Sigmoid colon (tissue), 7 donors: ENCODE measurements around the gene UGT1A6. TPM values are rescaled to one million over a fixed set of nuclear protein-coding genes. Genes with fewer than 3 reads are reported as not detected.

Experiments
- DNase-seq: peaks from one replicate; pipeline ENCODE4 v3.0.0-alpha.2; 2019
- H3K27ac ChIP-seq, 4 donors: fragments of 200-600 bp; sonication (generic); one replicate each; pipeline ENCODE4 v1.5.1; 2016 to 2019; ENCODE audit warnings: mild to moderate bottlenecking in 1 of 4
- H3K27me3 ChIP-seq, 3 donors: fragments of 200-600 bp; sonication (generic); one replicate each; pipeline ENCODE4 v1.5.1; 2019; ENCODE audit warnings: mild to moderate bottlenecking in 1 of 3
- H3K36me3 ChIP-seq, 4 donors: fragments of 200-600 bp; sonication (generic); one replicate each; pipeline ENCODE4 v1.5.1; 2016 to 2019
- H3K4me1 ChIP-seq, 4 donors: fragments of 200-600 bp; sonication (generic); one replicate each; pipeline ENCODE4 v1.5.1; 2017 to 2019
- H3K4me3 ChIP-seq, 4 donors: fragments of 200-600 bp; sonication (generic); one replicate each; pipeline ENCODE4 v1.5.1; 2017 to 2019; ENCODE audit warnings: mild to moderate bottlenecking in 2 of 4, moderate library complexity in 1 of 4
- H3K9me3 ChIP-seq, 4 donors: fragments of 200-600 bp in 3 of 4; sonication (generic) in 3 of 4; one replicate each; pipeline versions ENCODE4 v1.5.1 to v1.6.1; 2013 to 2019
- EP300 ChIP-seq, 4 donors: sonication (generic); formaldehyde crosslinking; IDR thresholded peaks; one replicate each; pipeline ENCODE4 v1.6.1; 2017; ENCODE audit warnings: antibody characterized with exemption in 4 of 4
- POLR2A ChIP-seq, 2 donors: fragments of 450-650 bp; IDR thresholded peaks; one replicate each; pipeline ENCODE4 v1.6.1; 2016; ENCODE audit warnings: antibody characterized with exemption in 2 of 2, mild to moderate bottlenecking in 2 of 2, moderate library complexity in 2 of 2
- POLR2AphosphoS5 ChIP-seq, 4 donors: sonication (generic); formaldehyde crosslinking; IDR thresholded peaks; one replicate each; pipeline ENCODE4 v1.6.1; 2017; ENCODE audit warnings: antibody characterized with exemption in 4 of 4
- WGBS, 2 donors: extraction: QIAGEN DNeasy Blood & Tissue Kit; methylation state at CpG; one replicate each; pipeline ENCODE4 v1.1.7; 2013; 5-methylcytosine and 5-hydroxymethylcytosine counted together
- intact Hi-C: fragments of 100-400 bp; cut with DNase I; formaldehyde crosslinking; loops from one replicate; pipeline ENCODE4 v1.15.1; 2023
- polyA plus RNA-seq, 3 donors: library from polyadenylated mRNA; stranded (reverse); fragments of 200-250 nt; gene quantifications; one replicate each; pipeline ENCODE4 v1.2.3, GENCODE V29; 2013
- total RNA-seq, 4 donors: library from RNA; depleted of rRNA; stranded (reverse); fragments of >200 nt; gene quantifications; one replicate each; pipeline ENCODE4 v1.1.0, GENCODE V29; 2016
- TF ChIP-seq, protein P1 (sequence below), 4 experiments: fragments of 450-650 bp in 3 of 4; fragments of 200-600 bp in 1 of 4; IDR thresholded peaks; one replicate each; pipeline ENCODE4 v1.5.1; 2016 to 2019; ENCODE audit warnings: antibody characterized with exemption in 4 of 4, mild to moderate bottlenecking in 3 of 4, moderate library complexity in 2 of 4
- donor health status: healthy with polysubstance abuse.
- donor health status: Bipolar disorder and iron deficiency.
- donor health status: healthy.

The UGT1A6 gene
- total and polyA plus RNA-seq, 7 donors, result 3.0 TPM; not detected in 6

DNA sequence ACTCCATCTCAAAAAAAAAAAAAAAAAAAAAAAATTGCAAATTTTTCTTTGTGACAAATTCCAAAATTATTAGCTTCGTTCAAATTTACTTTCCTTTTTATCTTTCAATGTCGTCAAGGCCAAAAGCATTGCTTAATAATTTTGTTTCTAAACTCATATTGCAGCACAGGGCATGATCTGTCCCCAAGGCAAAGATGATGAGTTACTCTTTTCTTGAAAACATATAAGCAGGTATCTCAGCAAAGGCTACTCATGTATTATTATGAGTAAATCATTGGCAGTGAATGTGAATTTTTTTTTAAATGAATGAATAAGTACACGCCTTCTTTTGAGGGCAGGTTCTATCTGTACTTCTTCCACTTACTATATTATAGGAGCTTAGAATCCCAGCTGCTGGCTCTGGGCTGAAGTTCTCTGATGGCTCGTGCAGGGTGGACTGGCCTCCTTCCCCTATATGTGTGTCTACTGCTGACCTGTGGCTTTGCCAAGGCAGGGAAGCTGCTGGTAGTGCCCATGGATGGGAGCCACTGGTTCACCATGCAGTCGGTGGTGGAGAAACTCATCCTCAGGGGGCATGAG is 11.1 kb upstream of the UGT1A6 start, which contains the start of gene UGT1A7:
UGT1A7 (plus strand) TSS at position 381 of the 579 bp plus-strand sequence; CDS start at position 418, 37 bp downstream.
- intact Hi-C loops, result no loop called here
- 83 to 90% methylated on average over 5 of the region's 5 CpGs for WGBS, 2 donors

DNA sequence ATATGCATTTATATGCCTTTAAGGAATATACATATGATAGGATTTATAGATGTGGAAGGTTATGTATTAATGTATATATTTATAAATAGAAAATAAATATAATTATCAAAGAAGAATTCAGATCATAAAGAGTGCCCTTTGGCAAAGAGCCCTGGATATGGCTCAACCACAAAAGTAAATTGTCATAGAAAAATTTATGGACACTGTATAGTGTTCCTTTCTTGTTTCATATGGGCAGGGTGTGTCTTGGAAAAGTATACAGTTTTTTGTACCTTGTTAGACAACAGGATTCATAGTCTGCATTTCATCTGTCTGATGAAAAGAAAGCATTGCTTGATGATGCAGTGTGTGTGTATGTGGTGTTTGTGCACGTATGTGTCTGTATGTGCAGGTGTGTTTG is 8.1 kb upstream of the UGT1A6 start:
- no peak overlapping the region for H3K4me3 ChIP-seq
- TF ChIP-seq POLR2A (IDR thresholded peaks at IDR 0.05) (no peak), EP300 (IDR thresholded peaks at IDR 0.05) (no peak), POLR2AphosphoS5 (IDR thresholded peaks at IDR 0.05) (no peak)
- TF ChIP-seq, protein P1, sequence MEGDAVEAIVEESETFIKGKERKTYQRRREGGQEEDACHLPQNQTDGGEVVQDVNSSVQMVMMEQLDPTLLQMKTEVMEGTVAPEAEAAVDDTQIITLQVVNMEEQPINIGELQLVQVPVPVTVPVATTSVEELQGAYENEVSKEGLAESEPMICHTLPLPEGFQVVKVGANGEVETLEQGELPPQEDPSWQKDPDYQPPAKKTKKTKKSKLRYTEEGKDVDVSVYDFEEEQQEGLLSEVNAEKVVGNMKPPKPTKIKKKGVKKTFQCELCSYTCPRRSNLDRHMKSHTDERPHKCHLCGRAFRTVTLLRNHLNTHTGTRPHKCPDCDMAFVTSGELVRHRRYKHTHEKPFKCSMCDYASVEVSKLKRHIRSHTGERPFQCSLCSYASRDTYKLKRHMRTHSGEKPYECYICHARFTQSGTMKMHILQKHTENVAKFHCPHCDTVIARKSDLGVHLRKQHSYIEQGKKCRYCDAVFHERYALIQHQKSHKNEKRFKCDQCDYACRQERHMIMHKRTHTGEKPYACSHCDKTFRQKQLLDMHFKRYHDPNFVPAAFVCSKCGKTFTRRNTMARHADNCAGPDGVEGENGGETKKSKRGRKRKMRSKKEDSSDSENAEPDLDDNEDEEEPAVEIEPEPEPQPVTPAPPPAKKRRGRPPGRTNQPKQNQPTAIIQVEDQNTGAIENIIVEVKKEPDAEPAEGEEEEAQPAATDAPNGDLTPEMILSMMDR (IDR thresholded peaks at IDR 0.05), result no peak
- H3K27me3 ChIP-seq, result no peaks in the 10 kb centered on the region
- H3K27ac ChIP-seq, result no peak overlapping the region
- H3K4me1 ChIP-seq, result no peaks in the 10 kb centered on the region
- 13 to 67% methylated on average over 1 of the region's 1 CpG for WGBS, 2 donors
- DNase-seq, result no peak
- no peaks in the 10 kb centered on the region for H3K9me3 ChIP-seq
- intact Hi-C loops, result no loop called here
- no peaks in the 10 kb centered on the region for H3K36me3 ChIP-seq

More for the DNA sequence above, 11.1 kb upstream of the UGT1A6 start, which contains the start of gene UGT1A7:
- DNase-seq, result no peak
- Histone ChIP-seq H3K4me3 (no peak within 1 kb of the TSS), H3K27me3 (no peaks in the 10 kb centered on the region), H3K27ac (no peak within 1 kb of the TSS), H3K4me1 (no peaks in the 10 kb centered on the region), H3K36me3 (no peaks in the 10 kb centered on the region), H3K9me3 (no peaks in the 10 kb centered on the region)
- TF ChIP-seq EP300 (IDR thresholded peaks at IDR 0.05) (no peak), POLR2A (IDR thresholded peaks at IDR 0.05) (no peak), POLR2AphosphoS5 (IDR thresholded peaks at IDR 0.05) (no peak)
- TF ChIP-seq, protein P1 (IDR thresholded peaks at IDR 0.05), result no peak

DNA sequence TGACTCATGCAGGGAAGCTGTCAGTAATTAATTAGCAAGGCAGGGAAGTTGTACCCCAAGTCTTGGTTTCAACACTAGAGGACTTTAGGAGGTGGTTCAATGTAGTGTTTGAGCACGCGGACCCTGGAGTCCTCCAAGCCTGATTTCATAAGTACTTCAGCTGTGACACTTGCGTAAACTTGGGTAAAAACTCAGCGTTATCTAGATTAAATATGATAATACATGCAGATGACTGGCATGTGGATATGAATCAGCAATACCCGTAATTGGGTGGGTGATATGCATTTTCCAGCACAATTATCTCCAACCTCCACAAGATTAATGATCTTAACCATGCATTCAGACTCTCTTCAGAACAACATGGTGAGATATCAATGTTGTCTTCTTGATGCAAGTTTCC is 5.8 kb upstream of the UGT1A6 start:
- TF ChIP-seq, protein P1 (IDR thresholded peaks at IDR 0.05), result no peak
- TF ChIP-seq POLR2AphosphoS5 (IDR thresholded peaks at IDR 0.05), result no peak
- no peak for TF ChIP-seq EP300 (IDR thresholded peaks at IDR 0.05)
- no peak for TF ChIP-seq POLR2A (IDR thresholded peaks at IDR 0.05)
- Histone ChIP-seq H3K9me3 (no peaks in the 10 kb centered on the region), H3K4me3 (no peak overlapping the region), H3K27ac (no peak overlapping the region), H3K4me1 (no peaks in the 10 kb centered on the region), H3K27me3 (no peaks in the 10 kb centered on the region), H3K36me3 (no peaks in the 10 kb centered on the region)
- no peak for DNase-seq
- 79 to 82% methylated on average over 5 of the region's 5 CpGs for WGBS, 2 donors
- intact Hi-C loops, result no loop called here

DNA sequence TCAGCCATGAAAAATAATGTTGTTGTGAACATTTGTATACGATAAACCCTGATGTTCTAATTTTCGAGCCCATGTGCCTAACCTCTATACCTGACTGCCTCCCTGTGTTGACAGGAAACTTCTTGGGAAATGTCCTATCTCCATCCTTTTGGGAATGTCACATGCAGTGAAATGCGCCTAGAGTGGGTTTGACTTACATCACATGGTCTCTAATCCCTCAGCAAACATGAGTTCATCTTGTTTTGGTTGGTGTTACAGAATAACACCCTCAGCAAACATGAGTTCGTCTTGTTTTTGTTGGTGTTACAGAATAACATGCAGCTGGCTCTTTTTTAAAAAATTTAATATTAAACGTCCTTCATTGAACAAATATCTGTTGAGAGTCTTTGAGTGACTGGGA is 4.3 kb upstream of the UGT1A6 start:
- TF ChIP-seq EP300 (IDR thresholded peaks at IDR 0.05) (no peak), POLR2AphosphoS5 (IDR thresholded peaks at IDR 0.05) (no peak), POLR2A (IDR thresholded peaks at IDR 0.05) (no peak)
- TF ChIP-seq, protein P1 (IDR thresholded peaks at IDR 0.05), result no peak
- H3K27ac ChIP-seq, result no peak overlapping the region
- no peaks in the 10 kb centered on the region for H3K27me3 ChIP-seq
- H3K4me3 ChIP-seq, result no peak overlapping the region
- DNase-seq, result no peak
- no peaks in the 10 kb centered on the region for H3K9me3 ChIP-seq
- WGBS, 2 donors, result 77 to 83% methylated on average over 5 of the region's 5 CpGs
- no peaks in the 10 kb centered on the region for H3K4me1 ChIP-seq
- no peaks in the 10 kb centered on the region for H3K36me3 ChIP-seq
- intact Hi-C loops, result no loop called here

DNA sequence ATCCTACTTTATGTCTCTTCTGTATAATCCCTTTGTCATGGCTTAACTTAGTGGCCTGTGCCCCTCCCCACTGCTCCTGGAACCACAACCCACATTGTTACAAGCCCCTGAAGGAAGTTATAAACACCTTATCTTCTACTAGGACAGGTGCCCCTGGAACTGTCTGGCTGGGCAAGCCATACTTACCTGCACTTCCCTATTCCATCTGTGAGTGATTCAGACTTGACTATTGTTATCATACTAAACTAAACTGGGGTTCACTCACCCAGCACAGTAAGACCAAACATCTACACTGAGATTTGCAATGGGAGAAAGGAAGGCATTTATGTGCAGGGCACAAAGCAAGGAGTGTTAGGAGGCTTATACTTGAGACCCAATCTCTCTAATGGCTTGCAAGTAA is 3.7 kb upstream of the UGT1A6 start:
- H3K4me1 ChIP-seq, result no peaks in the 10 kb centered on the region
- no peak for DNase-seq
- H3K36me3 ChIP-seq, result no peaks in the 10 kb centered on the region
- H3K27ac ChIP-seq, result no peak overlapping the region
- intact Hi-C loops, result no loop called here
- no peaks in the 10 kb centered on the region for H3K9me3 ChIP-seq
- no peak overlapping the region for H3K4me3 ChIP-seq
- TF ChIP-seq POLR2A (IDR thresholded peaks at IDR 0.05), result no peak
- no peak for TF ChIP-seq POLR2AphosphoS5 (IDR thresholded peaks at IDR 0.05)
- TF ChIP-seq, protein P1 (IDR thresholded peaks at IDR 0.05), result no peak
- TF ChIP-seq EP300 (IDR thresholded peaks at IDR 0.05), result no peak
- H3K27me3 ChIP-seq, result no peaks in the 10 kb centered on the region
